ENCODE measurements around the gene FAM50A.
A peak's percentile ranks its signal among the peaks of the same experiment; 100 is the strongest.

The FAM50A gene

DNA sequence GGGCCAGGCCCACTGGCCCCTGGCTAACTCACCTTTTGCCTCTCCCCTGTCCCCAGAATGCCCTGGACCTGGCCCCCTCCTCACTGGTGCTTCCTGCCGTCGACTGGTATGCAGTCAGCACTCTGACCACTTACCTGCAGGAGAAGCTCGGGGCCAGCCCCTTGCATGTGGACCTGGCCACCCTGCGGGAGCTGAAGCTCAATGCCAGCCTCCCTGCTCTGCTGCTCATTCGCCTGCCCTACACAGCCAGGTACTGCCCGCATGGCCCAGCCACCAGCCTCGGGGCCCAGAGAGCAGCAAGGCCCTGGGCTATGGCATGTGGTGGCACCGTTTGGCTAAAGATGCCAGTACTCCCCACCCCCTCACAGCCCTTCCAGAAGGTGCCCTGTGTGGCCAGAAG, 11.7 kb upstream of the FAM50A start:
- peaks cover 20% of the 10 kb centered on the region for H3K36me3 ChIP-seq (ENCODE audit: insufficient read depth, low read length)
- no peaks in the 10 kb centered on the region for H3K9me3 ChIP-seq (ENCODE audit: insufficient read depth, low read depth, low read length)
- H3K27ac ChIP-seq (ENCODE audit: low read depth, low read length), result no peak overlapping the region
- H3K9ac ChIP-seq (ENCODE audit: low read depth, low read length), result no peak overlapping the region
- 0 out of 2 replicates have a peak, but pooled peaks cover 3% of the 10 kb centered on the region for H3K4me1 ChIP-seq (ENCODE audit: insufficient read depth, low read length)
- no peaks in the 10 kb centered on the region for H3K27me3 ChIP-seq (ENCODE audit: insufficient read depth, low read length)
- H3K4me3 ChIP-seq (ENCODE audit: low read length), result no peak overlapping the region
- 91% methylated on average over 7 of the region's 8 CpGs for WGBS

DNA sequence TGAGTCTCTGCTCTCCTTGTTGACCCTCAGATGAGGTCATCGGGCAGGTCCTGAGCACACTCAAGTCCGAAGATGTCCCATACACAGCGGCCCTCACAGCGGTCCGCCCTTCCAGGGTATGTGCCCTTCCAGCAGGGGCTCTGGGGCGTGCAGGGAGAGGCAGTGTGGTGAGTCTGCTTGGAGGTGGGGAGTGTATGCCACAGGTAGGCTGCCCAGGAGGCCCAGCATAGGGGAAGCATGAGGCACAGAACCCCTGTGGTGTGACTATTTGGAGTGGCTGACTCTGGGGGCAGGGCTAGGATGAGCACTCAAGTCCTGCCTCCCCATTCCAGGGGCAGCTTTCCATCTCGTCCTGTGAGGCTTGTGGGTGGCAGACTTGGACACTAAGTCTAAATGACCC, 10.3 kb upstream of the FAM50A start:
- H3K4me3 ChIP-seq (ENCODE audit: low read length), result no peak overlapping the region
- no peak overlapping the region for H3K9ac ChIP-seq (ENCODE audit: low read depth, low read length)
- 0 out of 2 replicates have a peak, but pooled peaks cover 3% of the 10 kb centered on the region for H3K4me1 ChIP-seq (ENCODE audit: insufficient read depth, low read length)
- peaks cover 22% of the 10 kb centered on the region for H3K36me3 ChIP-seq (ENCODE audit: insufficient read depth, low read length)
- H3K27ac ChIP-seq (ENCODE audit: low read depth, low read length), result no peak overlapping the region
- no peaks in the 10 kb centered on the region for H3K27me3 ChIP-seq (ENCODE audit: insufficient read depth, low read length)
- WGBS, result 94% methylated on average over 7 of the region's 7 CpGs
- no peaks in the 10 kb centered on the region for H3K9me3 ChIP-seq (ENCODE audit: insufficient read depth, low read depth, low read length)

DNA sequence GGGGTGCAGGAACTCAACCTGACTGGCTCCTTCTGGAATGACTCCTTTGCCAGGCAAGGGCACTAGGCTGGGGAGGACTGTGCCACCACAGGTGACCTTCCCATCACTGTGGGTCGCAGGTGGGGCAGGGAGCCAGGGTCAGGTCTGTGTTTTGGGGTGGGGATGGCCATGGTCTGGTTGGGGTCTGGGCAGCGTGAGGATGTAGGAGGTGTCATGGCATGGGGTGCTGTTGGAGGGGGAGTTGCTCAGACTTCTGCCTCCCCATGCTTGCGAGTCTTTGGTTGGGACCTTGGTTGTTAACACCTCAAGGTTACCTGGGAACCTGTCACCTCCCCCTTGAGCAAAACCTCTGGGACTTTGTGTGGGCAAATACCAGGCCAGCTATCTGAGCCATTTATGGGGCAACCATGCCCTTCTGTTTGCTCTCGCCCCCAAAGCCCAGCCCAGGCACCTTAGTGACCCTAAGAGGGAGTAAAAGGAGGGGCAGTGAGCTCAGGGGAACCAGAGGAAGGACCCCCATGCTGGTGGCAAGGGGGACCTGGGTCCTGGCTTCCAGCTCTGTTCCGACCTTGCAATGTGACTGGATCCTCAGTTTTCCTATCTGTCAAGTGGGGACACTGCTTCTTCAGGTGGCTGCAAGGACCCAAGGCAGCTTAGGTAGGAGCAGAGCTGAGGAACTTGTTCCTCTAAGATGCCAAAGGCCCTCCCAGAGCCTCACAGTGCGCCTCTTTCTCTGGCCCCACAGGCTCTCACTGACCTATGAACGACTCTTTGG, 9.4 kb upstream of the FAM50A start:
- no peak overlapping the region for H3K27ac ChIP-seq (ENCODE audit: low read depth, low read length)
- no peaks in the 10 kb centered on the region for H3K27me3 ChIP-seq (ENCODE audit: insufficient read depth, low read length)
- peaks cover 28% of the 10 kb centered on the region for H3K36me3 ChIP-seq (ENCODE audit: insufficient read depth, low read length)
- 92% methylated on average over 6 of the region's 7 CpGs for WGBS
- no peak overlapping the region for H3K9ac ChIP-seq (ENCODE audit: low read depth, low read length)
- H3K9me3 ChIP-seq (ENCODE audit: insufficient read depth, low read depth, low read length), result no peaks in the 10 kb centered on the region
- H3K4me1 ChIP-seq (ENCODE audit: insufficient read depth, low read length), result 0 out of 2 replicates have a peak, but pooled peaks cover 3% of the 10 kb centered on the region
- no peak overlapping the region for H3K4me3 ChIP-seq (ENCODE audit: low read length)

DNA sequence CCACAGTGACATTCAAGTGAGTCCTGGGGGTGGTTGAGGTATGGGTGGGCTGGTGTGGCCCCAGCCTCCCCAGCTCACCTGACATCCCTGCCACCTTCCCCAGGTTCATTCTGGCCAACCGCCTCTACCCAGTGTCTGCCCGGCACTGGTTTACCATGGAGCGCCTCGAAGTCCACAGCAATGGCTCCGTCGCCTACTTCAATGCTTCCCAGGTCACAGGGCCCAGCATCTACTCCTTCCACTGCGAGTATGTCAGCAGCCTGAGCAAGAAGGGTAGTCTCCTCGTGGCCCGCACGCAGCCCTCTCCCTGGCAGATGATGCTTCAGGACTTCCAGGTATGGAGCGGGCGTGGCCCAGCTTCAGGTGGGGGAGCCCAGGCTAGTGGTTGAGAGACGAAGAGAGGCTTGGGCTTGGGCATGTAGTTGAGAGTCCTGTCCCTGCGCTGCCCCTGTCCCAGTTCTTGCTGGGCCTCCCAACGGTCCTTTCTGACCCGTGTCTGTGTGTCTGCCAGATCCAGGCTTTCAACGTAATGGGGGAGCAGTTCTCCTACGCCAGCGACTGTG, 8.7 kb upstream of the FAM50A start:
- H3K9ac ChIP-seq (ENCODE audit: low read depth, low read length), result no peak overlapping the region
- H3K9me3 ChIP-seq (ENCODE audit: insufficient read depth, low read depth, low read length), result no peaks in the 10 kb centered on the region
- H3K36me3 ChIP-seq (ENCODE audit: insufficient read depth, low read length), result peaks cover 30% of the 10 kb centered on the region
- H3K27me3 ChIP-seq (ENCODE audit: insufficient read depth, low read length), result no peaks in the 10 kb centered on the region
- 0 out of 2 replicates have a peak, but pooled peaks cover 3% of the 10 kb centered on the region for H3K4me1 ChIP-seq (ENCODE audit: insufficient read depth, low read length)
- WGBS, result 94% methylated on average over 19 of the region's 19 CpGs
- H3K27ac ChIP-seq (ENCODE audit: low read depth, low read length), result no peak overlapping the region
- peak overlapping the region; percentile 67; the same call in 1 of the 2 replicates for H3K4me3 ChIP-seq (ENCODE audit: low read length)

DNA sequence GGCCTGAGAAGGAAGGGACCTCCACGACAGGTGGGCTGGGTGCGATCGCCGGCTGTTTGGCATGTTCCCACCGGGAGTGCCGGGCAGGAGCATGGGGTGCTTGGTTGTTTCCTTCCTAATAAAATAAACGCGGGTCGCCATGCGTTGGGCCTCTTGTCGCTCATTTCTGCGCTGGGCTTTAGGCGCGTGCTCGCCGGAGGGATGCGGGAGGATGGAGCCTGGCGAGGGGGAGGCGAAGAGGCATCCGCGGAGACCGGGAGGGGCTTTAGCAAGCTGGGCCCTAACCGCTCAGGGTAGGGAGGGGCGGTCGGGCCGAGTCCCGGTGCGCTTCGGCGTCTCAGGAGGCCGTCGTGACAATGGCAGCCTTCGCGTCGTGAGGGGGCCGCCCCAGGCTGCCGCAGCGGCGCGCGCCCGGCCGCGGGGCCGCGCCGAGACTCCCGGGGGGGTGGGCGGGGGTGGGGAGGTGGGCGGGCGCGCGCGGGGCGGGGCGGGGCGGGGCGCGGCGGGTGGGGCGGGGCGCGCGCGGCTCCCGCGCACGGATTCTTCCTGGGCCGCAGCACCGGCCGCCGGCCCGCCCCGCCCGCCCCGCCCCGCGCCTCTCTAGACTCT, 7.5 kb upstream of the FAM50A start:
- Histone ChIP-seq H3K36me3 (ENCODE audit: insufficient read depth, low read length) (peaks cover 40% of the 10 kb centered on the region), H3K27me3 (ENCODE audit: insufficient read depth, low read length) (no peaks in the 10 kb centered on the region), H3K9me3 (ENCODE audit: insufficient read depth, low read depth, low read length) (no peaks in the 10 kb centered on the region), H3K9ac (ENCODE audit: low read depth, low read length) (peak overlapping the region; percentile 73), H3K4me3 (ENCODE audit: low read length) (peak overlapping the region; percentile 77), H3K27ac (ENCODE audit: low read depth, low read length) (peak overlapping the region; percentile 81; the same call in 1 of the 2 replicates), H3K4me1 (ENCODE audit: insufficient read depth, low read length) (0 out of 2 replicates have a peak, but pooled peaks cover 3% of the 10 kb centered on the region)
- 4% methylated on average over 46 of the region's 78 CpGs for WGBS

DNA sequence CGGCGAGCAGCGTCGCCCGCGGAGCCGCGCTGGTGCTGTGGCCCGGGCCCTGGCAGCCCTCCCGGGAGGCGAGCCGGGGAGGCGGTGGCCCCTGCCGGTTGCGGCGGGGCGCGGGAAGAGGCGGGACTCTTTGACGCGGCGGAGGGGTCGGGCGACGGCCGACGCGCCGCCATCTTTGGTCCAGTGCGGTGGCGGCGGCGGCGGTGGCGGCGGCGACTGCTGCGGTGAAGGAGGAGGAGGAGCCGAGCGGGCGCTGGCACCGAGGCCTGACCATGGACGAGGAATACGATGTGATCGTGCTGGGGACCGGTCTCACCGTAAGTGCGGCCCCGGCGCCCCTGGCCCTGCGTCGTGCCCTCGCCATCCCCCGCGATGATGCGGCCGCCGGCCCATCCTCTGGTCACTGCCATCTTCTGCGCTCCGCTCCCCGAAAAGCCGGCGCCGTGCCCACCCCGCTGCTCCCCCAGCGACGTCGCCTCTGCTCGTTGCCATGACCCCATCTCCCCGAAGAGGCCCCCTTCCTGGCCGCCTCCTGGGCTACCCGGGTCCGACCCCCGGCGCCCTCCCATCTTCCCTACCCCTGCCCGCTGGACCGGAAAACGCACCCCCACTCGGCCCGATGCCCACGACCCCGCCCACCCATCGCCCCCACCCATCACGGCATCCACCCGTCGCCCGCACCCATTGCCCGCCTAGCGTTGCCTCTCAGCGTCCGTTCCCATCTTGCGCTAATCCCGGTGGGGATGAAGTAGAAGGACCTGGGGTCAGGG, 6.8 kb upstream of the FAM50A start, which contains the start of gene GDI1:
TSS of gene GDI1 (plus strand) at position 172 of the 770 bp plus-strand sequence. CDS start at position 273, 101 bp downstream.
- H3K27ac ChIP-seq (ENCODE audit: low read depth, low read length), result peak within 1 kb of the TSS; percentile 81; the same call in 1 of the 2 replicates
- peaks cover 42% of the 10 kb centered on the region for H3K36me3 ChIP-seq (ENCODE audit: insufficient read depth, low read length)
- no peaks in the 10 kb centered on the region for H3K9me3 ChIP-seq (ENCODE audit: insufficient read depth, low read depth, low read length)
- H3K4me3 ChIP-seq (ENCODE audit: low read length), result peak within 1 kb of the TSS; percentile 77
- H3K27me3 ChIP-seq (ENCODE audit: insufficient read depth, low read length), result no peaks in the 10 kb centered on the region
- 0 out of 2 replicates have a peak, but pooled peaks cover 3% of the 10 kb centered on the region for H3K4me1 ChIP-seq (ENCODE audit: insufficient read depth, low read length)
- under 1% methylated on average over 76 of the region's 93 CpGs for WGBS
- H3K9ac ChIP-seq (ENCODE audit: low read depth, low read length), result peak within 1 kb of the TSS; percentile 73

DNA sequence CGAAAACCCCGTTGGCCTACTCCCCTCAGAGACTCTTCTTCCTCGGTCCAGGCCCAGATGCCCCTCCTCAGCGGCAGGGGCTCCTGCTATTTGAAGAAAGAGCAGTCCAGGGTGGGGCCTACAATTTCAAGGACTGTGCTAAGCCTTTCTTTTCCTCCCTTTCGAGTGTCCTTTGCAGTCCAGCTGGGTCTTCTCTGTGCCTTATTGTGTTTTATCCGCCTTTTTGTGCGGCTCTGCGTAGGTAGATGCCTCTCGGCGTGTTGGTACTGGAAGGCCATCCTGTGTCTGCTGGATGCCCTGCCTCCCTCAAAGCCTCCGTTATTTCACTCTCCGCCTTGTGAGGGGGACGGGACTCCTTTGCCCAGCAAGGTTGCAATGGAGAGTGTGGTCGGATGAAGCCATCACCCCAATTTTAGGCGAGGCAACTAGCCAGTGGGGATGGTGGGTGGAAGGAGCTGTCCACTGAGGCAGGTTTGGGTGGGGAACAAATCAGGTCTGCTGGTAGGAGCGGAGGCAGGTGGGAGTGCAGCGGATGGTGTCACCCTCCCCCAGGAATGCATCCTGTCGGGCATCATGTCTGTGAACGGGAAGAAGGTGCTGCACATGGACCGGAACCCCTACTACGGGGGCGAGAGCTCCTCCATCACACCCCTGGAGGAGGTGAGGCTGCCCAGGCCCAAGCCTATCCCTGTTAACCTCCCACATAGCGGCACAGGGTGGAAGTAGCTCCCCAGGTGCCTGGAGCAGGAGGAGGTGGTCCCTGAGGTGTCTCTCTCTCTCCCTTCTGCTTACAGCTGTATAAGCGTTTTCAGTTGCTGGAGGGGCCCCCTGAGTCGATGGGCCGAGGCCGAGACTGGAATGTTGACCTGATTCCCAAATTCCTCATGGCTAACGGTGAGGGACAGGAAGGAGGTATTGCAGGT, 5.7 kb upstream of the FAM50A start:
- 72% methylated on average over 27 of the region's 28 CpGs for WGBS
- H3K27ac ChIP-seq (ENCODE audit: low read depth, low read length), result no peak overlapping the region
- H3K36me3 ChIP-seq (ENCODE audit: insufficient read depth, low read length), result peaks cover 47% of the 10 kb centered on the region
- no peaks in the 10 kb centered on the region for H3K9me3 ChIP-seq (ENCODE audit: insufficient read depth, low read depth, low read length)
- peak overlapping the region; percentile 77 for H3K4me3 ChIP-seq (ENCODE audit: low read length)
- 0 out of 2 replicates have a peak, but pooled peaks cover 3% of the 10 kb centered on the region for H3K4me1 ChIP-seq (ENCODE audit: insufficient read depth, low read length)
- no peaks in the 10 kb centered on the region for H3K27me3 ChIP-seq (ENCODE audit: insufficient read depth, low read length)
- no peak overlapping the region; the same call in 1 of the 2 replicates for H3K9ac ChIP-seq (ENCODE audit: low read depth, low read length)

DNA sequence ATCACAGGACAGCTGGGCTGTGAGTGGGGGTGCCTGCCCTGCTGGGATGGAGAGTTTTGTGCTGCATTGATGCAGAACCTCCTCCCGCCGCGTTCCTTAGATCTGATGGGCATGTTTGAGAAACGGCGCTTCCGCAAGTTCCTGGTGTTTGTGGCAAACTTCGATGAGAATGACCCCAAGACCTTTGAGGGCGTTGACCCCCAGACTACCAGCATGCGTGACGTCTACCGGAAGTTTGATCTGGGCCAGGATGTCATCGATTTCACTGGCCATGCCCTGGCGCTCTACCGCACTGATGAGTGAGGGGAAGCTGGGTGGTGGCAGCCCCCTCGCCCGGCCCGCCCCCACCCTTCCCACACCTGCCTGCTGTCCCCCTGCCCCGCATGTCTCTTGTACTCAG, 4.1 kb upstream of the FAM50A start:
- Histone ChIP-seq H3K27ac (ENCODE audit: low read depth, low read length) (no peak overlapping the region), H3K27me3 (ENCODE audit: insufficient read depth, low read length) (no peaks in the 10 kb centered on the region), H3K36me3 (ENCODE audit: insufficient read depth, low read length) (peaks cover 38% of the 10 kb centered on the region), H3K4me3 (ENCODE audit: low read length) (no peak overlapping the region), H3K9ac (ENCODE audit: low read depth, low read length) (no peak overlapping the region), H3K9me3 (ENCODE audit: insufficient read depth, low read depth, low read length) (no peaks in the 10 kb centered on the region), H3K4me1 (ENCODE audit: insufficient read depth, low read length) (0 out of 2 replicates have a peak, but pooled peaks cover 3% of the 10 kb centered on the region)
- WGBS, result 93% methylated on average over 13 of the region's 18 CpGs

DNA sequence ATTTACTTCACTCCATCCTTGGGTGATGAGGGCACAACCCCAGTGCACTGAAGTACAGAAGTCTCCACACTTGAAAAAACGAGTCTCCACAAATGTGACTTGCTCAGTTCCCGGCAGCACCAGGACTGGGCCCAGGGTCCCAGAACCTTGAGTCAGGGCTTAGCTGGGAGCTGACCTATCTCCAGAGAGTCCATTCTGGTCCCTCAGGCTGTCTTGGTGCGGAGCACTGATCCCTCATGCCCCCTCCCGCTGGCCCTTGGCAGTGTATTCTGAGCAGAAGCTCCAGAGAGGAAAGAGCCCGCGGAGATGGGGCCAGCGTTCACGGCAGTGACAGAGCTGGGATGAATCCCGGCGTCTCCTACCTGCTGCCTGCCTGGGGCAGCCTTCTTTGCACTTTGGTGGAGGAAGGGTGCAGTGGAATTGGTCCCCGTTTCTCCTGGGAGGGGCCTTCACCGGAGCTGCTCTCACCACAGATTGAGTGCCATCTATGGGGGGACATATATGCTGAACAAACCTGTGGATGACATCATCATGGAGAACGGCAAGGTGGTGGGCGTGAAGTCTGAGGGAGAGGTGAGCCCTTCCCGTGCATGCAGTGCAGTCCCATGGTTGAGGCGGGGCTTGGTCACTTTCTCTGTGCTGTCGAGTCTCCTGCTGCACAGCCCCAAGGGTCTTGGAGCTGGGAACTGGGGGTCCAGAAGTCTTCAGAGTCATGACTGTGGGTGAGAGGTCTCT, 3.2 kb upstream of the FAM50A start:
- H3K4me1 ChIP-seq (ENCODE audit: insufficient read depth, low read length), result 0 out of 2 replicates have a peak, but pooled peaks cover 3% of the 10 kb centered on the region
- H3K9me3 ChIP-seq (ENCODE audit: insufficient read depth, low read depth, low read length), result no peaks in the 10 kb centered on the region
- H3K27me3 ChIP-seq (ENCODE audit: insufficient read depth, low read length), result no peaks in the 10 kb centered on the region
- H3K27ac ChIP-seq (ENCODE audit: low read depth, low read length), result no peak overlapping the region
- no peak overlapping the region for H3K9ac ChIP-seq (ENCODE audit: low read depth, low read length)
- 94% methylated on average over 17 of the region's 17 CpGs for WGBS
- peaks cover 34% of the 10 kb centered on the region for H3K36me3 ChIP-seq (ENCODE audit: insufficient read depth, low read length)
- no peak overlapping the region for H3K4me3 ChIP-seq (ENCODE audit: low read length)
